ENCODE measurements around the gene ALDH1L1. TPM values are rescaled to one million over a fixed set of nuclear protein-coding genes. Genes with fewer than 3 reads are reported as not detected.

The ALDH1L1 gene
- total and polyA plus RNA-seq, 9 of the 15 experiments (the other 6 are each of a cell fraction or from before 2014, with no cell fraction given), result 0.06 to 1.9 (median 0.57) TPM; not detected in 1

- intact Hi-C loops (cut with micrococcal nuclease), result no loop called here
Observed at GRCh38 chr3:126135406-126136076, 44.8 kb downstream of the ALDH1L1 start.

More at GRCh38 chr3:126135406-126136076, 44.8 kb downstream of the ALDH1L1 start:
- 0 out of 2 replicates have a peak, but pooled peaks cover 9% of the 10 kb centered on the region for H4K20me1 ChIP-seq (replicated peaks; ENCODE audit: control insufficient read depth, insufficient read depth, low read length)
- peaks cover 0 to 32% of the 10 kb centered on the region in 2 experiments; a peak in 2 of 5 replicates for H3K27me3 ChIP-seq (ENCODE audit: control insufficient read depth in 2 of 2, insufficient read depth in 2 of 2, low read length in 2 of 2)
- H3K79me2 ChIP-seq (ENCODE audit: control insufficient read depth, insufficient read depth, low read length), result no peaks in the 10 kb centered on the region
- H3K9ac ChIP-seq (ENCODE audit: insufficient read depth in 1 of 2, low read depth in 2 of 2, low read length in 2 of 2), result no peak overlapping the region
- no peaks in the 10 kb centered on the region; a peak in 1 of 5 replicates for H3K4me1 ChIP-seq (replicated peaks in 1 of 2; ENCODE audit: control insufficient read depth in 2 of 2, insufficient read depth in 2 of 2, low read length in 2 of 2)
- TF ChIP-seq, protein P1, sequence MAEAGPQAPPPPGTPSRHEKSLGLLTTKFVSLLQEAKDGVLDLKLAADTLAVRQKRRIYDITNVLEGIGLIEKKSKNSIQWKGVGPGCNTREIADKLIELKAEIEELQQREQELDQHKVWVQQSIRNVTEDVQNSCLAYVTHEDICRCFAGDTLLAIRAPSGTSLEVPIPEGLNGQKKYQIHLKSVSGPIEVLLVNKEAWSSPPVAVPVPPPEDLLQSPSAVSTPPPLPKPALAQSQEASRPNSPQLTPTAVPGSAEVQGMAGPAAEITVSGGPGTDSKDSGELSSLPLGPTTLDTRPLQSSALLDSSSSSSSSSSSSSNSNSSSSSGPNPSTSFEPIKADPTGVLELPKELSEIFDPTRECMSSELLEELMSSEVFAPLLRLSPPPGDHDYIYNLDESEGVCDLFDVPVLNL (CRISPR knock-in tag; IDR thresholded peaks at IDR 0.05; ENCODE audit: low read depth), result no peak
- TF ChIP-seq ZFX (CRISPR knock-in tag; IDR thresholded peaks at IDR 0.05), result no peak
- TF ChIP-seq, protein P2, sequence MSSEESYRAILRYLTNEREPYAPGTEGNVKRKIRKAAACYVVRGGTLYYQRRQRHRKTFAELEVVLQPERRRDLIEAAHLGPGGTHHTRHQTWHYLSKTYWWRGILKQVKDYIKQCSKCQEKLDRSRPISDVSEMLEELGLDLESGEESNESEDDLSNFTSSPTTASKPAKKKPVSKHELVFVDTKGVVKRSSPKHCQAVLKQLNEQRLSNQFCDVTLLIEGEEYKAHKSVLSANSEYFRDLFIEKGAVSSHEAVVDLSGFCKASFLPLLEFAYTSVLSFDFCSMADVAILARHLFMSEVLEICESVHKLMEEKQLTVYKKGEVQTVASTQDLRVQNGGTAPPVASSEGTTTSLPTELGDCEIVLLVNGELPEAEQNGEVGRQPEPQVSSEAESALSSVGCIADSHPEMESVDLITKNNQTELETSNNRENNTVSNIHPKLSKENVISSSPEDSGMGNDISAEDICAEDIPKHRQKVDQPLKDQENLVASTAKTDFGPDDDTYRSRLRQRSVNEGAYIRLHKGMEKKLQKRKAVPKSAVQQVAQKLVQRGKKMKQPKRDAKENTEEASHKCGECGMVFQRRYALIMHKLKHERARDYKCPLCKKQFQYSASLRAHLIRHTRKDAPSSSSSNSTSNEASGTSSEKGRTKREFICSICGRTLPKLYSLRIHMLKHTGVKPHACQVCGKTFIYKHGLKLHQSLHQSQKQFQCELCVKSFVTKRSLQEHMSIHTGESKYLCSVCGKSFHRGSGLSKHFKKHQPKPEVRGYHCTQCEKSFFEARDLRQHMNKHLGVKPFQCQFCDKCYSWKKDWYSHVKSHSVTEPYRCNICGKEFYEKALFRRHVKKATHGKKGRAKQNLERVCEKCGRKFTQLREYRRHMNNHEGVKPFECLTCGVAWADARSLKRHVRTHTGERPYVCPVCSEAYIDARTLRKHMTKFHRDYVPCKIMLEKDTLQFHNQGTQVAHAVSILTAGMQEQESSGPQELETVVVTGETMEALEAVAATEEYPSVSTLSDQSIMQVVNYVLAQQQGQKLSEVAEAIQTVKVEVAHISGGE (CRISPR knock-in tag; IDR thresholded peaks at IDR 0.05), result no peak
- no peak overlapping the region for H2AFZ ChIP-seq (ENCODE audit: low read depth, low read length)
- H3K9me1 ChIP-seq (ENCODE audit: control insufficient read depth, insufficient read depth, low read length), result no peaks in the 10 kb centered on the region
- 6% methylated on average over 11 of the region's 15 CpGs for WGBS (ENCODE audit: insufficient coverage, low coverage, missing lambda C conversion rate)
- H3K4me2 ChIP-seq (ENCODE audit: insufficient read depth, low read length), result no peak overlapping the region
- no peak for DNase-seq (ENCODE audit: extremely low read depth in 1 of 4, low spot score in 3 of 4)
- no peak for FAIRE-seq
- no TSS peak for BruUV-seq (replicated peaks)
- ChIA-PET POLR2A (no interaction called here), CTCF (ENCODE audit: low intra/inter-chr PET ratio) (interaction anchor here (1.0 to 3.8 kb wide), 2 partner anchors 254 kb away, joined by 3 to 30 read pairs; no protein-coding TSS in a partner anchor)
- no peak overlapping the region for H3K4me3 ChIP-seq
- in situ Hi-C loops (cut with MboI), result loop anchor here (25.0 kb wide), 1 partner anchor 252 kb away; the partner anchor contains the start of gene CFAP100
- ATAC-seq, result no peak
- no peaks in the 10 kb centered on the region for H3K36me3 ChIP-seq (ENCODE audit: control insufficient read depth, insufficient read depth, low read length)
- no peak overlapping the region for H3K27ac ChIP-seq (ENCODE audit: extremely low read depth, low read depth, low read length)
- H3K9me3 ChIP-seq (replicated peaks; ENCODE audit: control insufficient read depth, insufficient read depth, low read depth, low read length), result no peaks in the 10 kb centered on the region
